K562 (cell line): ENCODE data around the gene ESRRB. TPM values are rescaled to one million over a fixed set of nuclear protein-coding genes. Genes with fewer than 3 reads are reported as not detected.

Experiments used
- ATAC-seq: fragments of 200-7000 bp; cut with Tn5 transposase; 3 replicates; pipeline ENCODE4 v1.9.1; 2020; ENCODE audit warnings: moderate library complexity
- BruUV-seq: library from RNA; stranded (reverse); fragments of 400-500 nt; replicated peaks from 2 replicates; lab custom pipeline; 2021; lab: Mats Ljungman, UMichigan
- CTCF ChIA-PET: fragments of 300-600 bp; formaldehyde crosslinking; extraction: SDS; loops from one replicate; lab custom pipeline; 2021; ENCODE audit warnings: low intra/inter-chr PET ratio; lab: Yijun Ruan, JAX
- POLR2A ChIA-PET: fragments of 300-600, 350-650 bp; sonication (Branson Sonifier 250); formaldehyde crosslinking; extraction: SDS; loops from one replicate; lab custom pipeline; 2021; ENCODE audit warnings: antibody characterized with exemption, inconsistent platforms; lab: Yijun Ruan, JAX
- DNase-seq, 4 experiments: peaks; one replicate each; pipeline versions ENCODE4 v3.0.0 to v3.0.0-alpha.2; 2011 to 2018; ENCODE audit warnings: low spot score in 3 of 4, mixed read lengths in 3 of 4; ENCODE audit errors: extremely low read depth in 1 of 4
- FAIRE-seq: peaks from 2 replicates; lab custom pipeline; 2011; peaks lifted over from hg19 to GRCh38; lab: Jason Lieb, UNC
- H2AFZ ChIP-seq: 2 replicates; pipeline ENCODE4 v1.6.0; 2011; ENCODE audit warnings: low read depth, low read length, control low read depth, inconsistent platforms
- H3K27ac ChIP-seq: fragments of 200-600 bp; 3 replicates; pipeline ENCODE4 v1.8.0; 2011; ENCODE audit warnings: low read depth, mild to moderate bottlenecking, control low read depth, inconsistent platforms, low read length, moderate library complexity, mixed read lengths; ENCODE audit errors: extremely low read depth
- H3K27me3 ChIP-seq, 2 experiments: fragments of 300-600 bp in 1 of 2; 2 replicates in 1 of 2; 3 replicates in 1 of 2; pipeline versions ENCODE4 v1.6.0 to v1.8.0; 2011; ENCODE audit warnings: inconsistent platforms in 2 of 2, low read length in 2 of 2, mild to moderate bottlenecking in 1 of 2, mixed read lengths in 1 of 2, moderate library complexity in 1 of 2; ENCODE audit not compliant: control insufficient read depth in 2 of 2, insufficient read depth in 2 of 2
- H3K36me3 ChIP-seq: fragments of 300-600 bp; 3 replicates; pipeline ENCODE4 v1.8.0; 2011; ENCODE audit warnings: mild to moderate bottlenecking, low read length, inconsistent platforms; ENCODE audit not compliant: control insufficient read depth, insufficient read depth
- H3K4me1 ChIP-seq, 2 experiments: fragments of 200-600 bp in 1 of 2; replicated peaks in 1 of 2; 2 replicates in 1 of 2; 3 replicates in 1 of 2; pipeline versions ENCODE4 v1.5.1 to v1.8.0; 2011; ENCODE audit warnings: inconsistent platforms in 2 of 2, low read length in 2 of 2, mild to moderate bottlenecking in 1 of 2, mixed read lengths in 1 of 2, moderate library complexity in 1 of 2; ENCODE audit not compliant: control insufficient read depth in 2 of 2, insufficient read depth in 2 of 2
- H3K4me2 ChIP-seq: 2 replicates; pipeline ENCODE4 v1.6.1; 2011; ENCODE audit warnings: low read length, control low read depth, inconsistent platforms, mixed read lengths; ENCODE audit not compliant: insufficient read depth
- H3K4me3 ChIP-seq: fragments of 200-600 bp; sonication (generic), shearing (Covaris generic); 2 replicates; pipeline ENCODE4 v1.5.1; 2016; ENCODE audit warnings: control low read depth, inconsistent platforms
- H3K79me2 ChIP-seq: fragments of 200-600 bp; 3 replicates; pipeline ENCODE4 v1.8.0; 2011; ENCODE audit warnings: low read length, inconsistent platforms; ENCODE audit not compliant: control insufficient read depth, insufficient read depth
- H3K9ac ChIP-seq, 2 experiments: 2 replicates each; pipeline versions ENCODE4 v1.6.0 to v1.6.1; 2011; ENCODE audit warnings: low read depth in 2 of 2, low read length in 2 of 2, control low read depth in 1 of 2, inconsistent platforms in 1 of 2, mild to moderate bottlenecking in 1 of 2, mixed read lengths in 1 of 2; ENCODE audit not compliant: insufficient read depth in 1 of 2
- H3K9me1 ChIP-seq: one replicate; pipeline ENCODE4 v1.6.0; 2011; ENCODE audit warnings: inconsistent platforms, mild to moderate bottlenecking, low read length, moderate library complexity; ENCODE audit not compliant: control insufficient read depth, insufficient read depth
- H3K9me3 ChIP-seq: replicated peaks from 2 replicates; pipeline ENCODE4 v1.5.1; 2011; ENCODE audit warnings: low read depth, low read length, inconsistent platforms; ENCODE audit not compliant: control insufficient read depth, insufficient read depth
- H4K20me1 ChIP-seq: replicated peaks from 2 replicates; pipeline ENCODE4 v1.6.1; 2011; ENCODE audit warnings: low read length, inconsistent platforms, mixed read lengths; ENCODE audit not compliant: control insufficient read depth, insufficient read depth
- BRCA1 ChIP-seq, 2 experiments: fragments of 450-650 bp in 1 of 2; sonication (generic) in 1 of 2; formaldehyde crosslinking in 1 of 2; IDR thresholded peaks; 2 replicates each; pipeline versions ENCODE4 v1.5.0 to v1.6.1; 2017 to 2020; ENCODE audit warnings: mild to moderate bottlenecking in 1 of 2, missing genetic modification reagents in 1 of 2
- JUN ChIP-seq, 2 experiments: sonication (generic) in 1 of 2; formaldehyde crosslinking in 1 of 2; IDR thresholded peaks; 2 replicates each; pipeline versions ENCODE4 v1.6.1 to v1.8.0; 2012 to 2022; ENCODE audit warnings: borderline replicate concordance in 2 of 2, mild to moderate bottlenecking in 2 of 2, improper control_type of control experiment in 1 of 2, low read depth in 1 of 2, low read length in 1 of 2, missing genetic modification reagents in 1 of 2
- POLR2G ChIP-seq: fragments of 200-400 bp; formaldehyde crosslinking; IDR thresholded peaks from 2 replicates; pipeline ENCODE4 v1.6.1; 2017; ENCODE audit warnings: low read depth, mild to moderate bottlenecking, antibody characterized with exemption, low read length, moderate library complexity
- TCF7 ChIP-seq: sonication (generic); IDR thresholded peaks from 2 replicates; pipeline ENCODE4 v1.6.1; 2016; ENCODE audit warnings: antibody characterized with exemption, borderline replicate concordance
- ZNF316 ChIP-seq: fragments of 450-650 bp; IDR thresholded peaks from 2 replicates; pipeline ENCODE4 v1.6.1; 2016
- WGBS: fragments of 100-300 bp; shearing (Covaris generic); methylation state at CpG from one replicate; pipeline ENCODE4 v1.1.6; 2016; ENCODE audit warnings: low coverage, mixed read lengths; ENCODE audit not compliant: insufficient coverage; ENCODE audit errors: missing lambda C conversion rate; 5-methylcytosine and 5-hydroxymethylcytosine counted together
- in situ Hi-C: fragments of 300-500 bp; cut with MboI; formaldehyde crosslinking; loops from 4 replicates; pipeline ENCODE4 v1.15.0; 2018; ENCODE audit warnings: inconsistent platforms, mixed read lengths
- intact Hi-C: fragments of 100-400 bp; cut with micrococcal nuclease; formaldehyde crosslinking; loops from 2 replicates; pipeline ENCODE4 v1.14.2; 2022
- polyA plus RNA-seq, 8 experiments: library from polyadenylated mRNA; depleted of rRNA in 4 of 8; stranded (reverse) in 5 of 8; unstranded in 3 of 8; fragments of >200 nt; fragmentation: Nextera tagmentation in 2 of 8; fragmentation: Illumina TruSeq in 1 of 8; extraction: Ambion mirVana in 2 of 8; extraction: Trizol in 1 of 8; gene quantifications; 2 replicates each; pipeline versions ENCODE4 v1.2.1 to v1.2.3, GENCODE V29; 2011 to 2014; ENCODE audit warnings: inconsistent platforms in 1 of 8, missing spikeins in 1 of 8
- total RNA-seq, 7 experiments: library from RNA; depleted of rRNA in 6 of 7; stranded (reverse); fragments of >200 nt in 6 of 7; fragmentation: Illumina TruSeq in 2 of 7; extraction: Trizol in 2 of 7; gene quantifications; 2 replicates each; pipeline versions ENCODE4 v1.2.1 to v1.2.3, GENCODE V29; 2011 to 2021; ENCODE audit warnings: low replicate concordance in 1 of 7
- TF ChIP-seq, protein P1 (sequence below): fragments of 450-650 bp; IDR thresholded peaks from 2 replicates; pipeline ENCODE4 v1.6.1; 2017; ENCODE audit warnings: mild to moderate bottlenecking, moderate library complexity

The ESRRB gene
- total and polyA plus RNA-seq, 9 of the 15 experiments (the other 6 are each of a cell fraction or from before 2014, with no cell fraction given) = 3.2 to 24.7 (median 14.5) TPM

DNA sequence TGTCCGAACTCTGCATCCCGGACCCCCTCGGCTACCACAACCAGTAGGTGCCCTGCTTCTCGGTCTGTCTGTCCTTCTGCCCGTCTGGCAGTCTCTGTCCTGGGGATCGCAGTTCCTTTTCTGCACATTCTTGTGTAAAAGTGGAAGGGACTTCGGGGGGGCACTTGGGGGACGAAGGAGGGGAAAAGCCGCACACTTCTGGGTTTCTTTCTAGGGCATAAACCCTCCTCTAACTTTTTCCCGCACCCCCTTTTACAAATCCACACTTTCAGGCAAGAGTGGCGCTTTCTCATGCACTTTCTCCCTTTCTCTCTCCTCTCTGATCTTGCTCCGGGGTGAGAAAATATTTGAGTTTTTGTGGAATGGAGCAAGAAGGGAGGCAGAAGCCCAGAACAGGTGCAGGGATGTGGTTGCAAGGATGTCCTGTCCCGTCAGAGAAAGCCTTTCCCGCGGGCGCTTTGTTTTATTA is 506 bp downstream of the ESRRB start (continued):
- TF ChIP-seq BRCA1 (IDR thresholded peaks at IDR 0.05) (no peak), BRCA1 (CRISPR knock-in tag; IDR thresholded peaks at IDR 0.05) (no peak), TCF7 (no peak)
- TF ChIP-seq, protein P1, sequence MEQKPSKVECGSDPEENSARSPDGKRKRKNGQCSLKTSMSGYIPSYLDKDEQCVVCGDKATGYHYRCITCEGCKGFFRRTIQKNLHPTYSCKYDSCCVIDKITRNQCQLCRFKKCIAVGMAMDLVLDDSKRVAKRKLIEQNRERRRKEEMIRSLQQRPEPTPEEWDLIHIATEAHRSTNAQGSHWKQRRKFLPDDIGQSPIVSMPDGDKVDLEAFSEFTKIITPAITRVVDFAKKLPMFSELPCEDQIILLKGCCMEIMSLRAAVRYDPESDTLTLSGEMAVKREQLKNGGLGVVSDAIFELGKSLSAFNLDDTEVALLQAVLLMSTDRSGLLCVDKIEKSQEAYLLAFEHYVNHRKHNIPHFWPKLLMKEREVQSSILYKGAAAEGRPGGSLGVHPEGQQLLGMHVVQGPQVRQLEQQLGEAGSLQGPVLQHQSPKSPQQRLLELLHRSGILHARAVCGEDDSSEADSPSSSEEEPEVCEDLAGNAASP = no peak

GRCh38 chr14:76376878-76377734 is 1.2 kb downstream of the ESRRB start:
- Histone ChIP-seq H3K4me3 (no peak overlapping the region), H3K27me3 (no peaks in the 10 kb centered on the region), H3K9me1 (no peaks in the 10 kb centered on the region), H3K4me2 (no peak overlapping the region), H3K79me2 (no peaks in the 10 kb centered on the region), H3K27ac (no peak overlapping the region), H3K9ac (no peak overlapping the region), H4K20me1 (no peaks in the 10 kb centered on the region), H3K36me3 (peaks cover 7% of the 10 kb centered on the region; the same call in 1 of the 3 replicates), H3K4me1 (no peaks in the 10 kb centered on the region; a peak in 1 of 5 replicates), H2AFZ (no peak overlapping the region), H3K9me3 (no peaks in the 10 kb centered on the region)
- ATAC-seq = no peak
- TF ChIP-seq JUN (IDR thresholded peaks at IDR 0.05; ENCODE audit: borderline replicate concordance, low read depth, low read length) (no peak), JUN (CRISPR knock-in tag; IDR thresholded peaks at IDR 0.05; ENCODE audit: borderline replicate concordance) (no peak), ZNF316 (peak; percentile 40; the same call in 1 of the 2 replicates), POLR2G (0 out of 2 replicates have a peak, but pooled peaks have one; percentile 35)
- in situ Hi-C loops (loop anchor here (10.0 to 25.0 kb wide), 2 partner anchors 322 to 665 kb away; no protein-coding TSS in a partner anchor), intact Hi-C loops (no loop called here)
- no TSS peak for BruUV-seq
- ChIA-PET CTCF (no interaction called here), POLR2A (no interaction called here)
- DNase-seq = no peak
- no peak for FAIRE-seq
- 94% methylated on average over 17 of the region's 80 CpGs for WGBS
